Fibroblast of lung (primary cell): ENCODE results near the gene PALS2. TPM values are rescaled to one million over a fixed set of nuclear protein-coding genes. Genes with fewer than 3 reads are reported as not detected.

Experiments
- DNase-seq, 2 donors: peaks; one replicate each; pipeline versions ENCODE4 v3.0.0 to v3.0.0-alpha.2; 2010; ENCODE audit warnings: low read depth in 2 of 2
- H2AFZ ChIP-seq: 2 replicates; pipeline ENCODE4 v1.5.1; 2012; ENCODE audit warnings: low read length, control low read depth, inconsistent platforms
- H3K27ac ChIP-seq: 2 replicates; pipeline ENCODE4 v1.5.1; 2011; ENCODE audit warnings: low read length, control low read depth; ENCODE audit not compliant: insufficient read depth
- H3K27me3 ChIP-seq: 2 replicates; pipeline ENCODE4 v1.5.1; 2011; ENCODE audit warnings: mild to moderate bottlenecking, low read length; ENCODE audit not compliant: control insufficient read depth, insufficient read depth
- H3K36me3 ChIP-seq: 2 replicates; pipeline ENCODE4 v1.5.1; 2011; ENCODE audit warnings: low read length; ENCODE audit not compliant: control insufficient read depth, insufficient read depth
- H3K4me1 ChIP-seq: 2 replicates; pipeline ENCODE4 v1.5.1; 2011; ENCODE audit warnings: low read length; ENCODE audit not compliant: control insufficient read depth, insufficient read depth; ENCODE audit errors: extremely low read depth
- H3K4me2 ChIP-seq: 2 replicates; pipeline ENCODE4 v1.5.1; 2011; ENCODE audit warnings: low read length, control low read depth; ENCODE audit not compliant: insufficient read depth; ENCODE audit errors: extremely low read depth
- H3K4me3 ChIP-seq, 4 experiments: fragments of 200-600 bp in 1 of 4; sonication (generic) in 1 of 4; replicated peaks in 1 of 4; 2 replicates each; pipeline ENCODE4 v1.5.1; 2011 to 2016; ENCODE audit warnings: low read length in 4 of 4, low read depth in 3 of 4, mild to moderate bottlenecking in 3 of 4, control low read depth in 2 of 4, inconsistent platforms in 1 of 4, mixed read lengths in 1 of 4; ENCODE audit not compliant: insufficient read depth in 1 of 4; ENCODE audit errors: control extremely low read depth in 1 of 4
- H3K79me2 ChIP-seq: 2 replicates; pipeline ENCODE4 v1.5.1; 2012; ENCODE audit warnings: mild to moderate bottlenecking, low read length, inconsistent platforms; ENCODE audit not compliant: control insufficient read depth, insufficient read depth
- H3K9ac ChIP-seq: 2 replicates; pipeline ENCODE4 v1.5.1; 2011; ENCODE audit warnings: mild to moderate bottlenecking, low read length, control low read depth; ENCODE audit not compliant: insufficient read depth
- H3K9me3 ChIP-seq: 2 replicates; pipeline ENCODE4 v1.5.1; 2012; ENCODE audit warnings: low read depth, low read length; ENCODE audit not compliant: control insufficient read depth, insufficient read depth
- H4K20me1 ChIP-seq: 2 replicates; pipeline ENCODE4 v1.5.1; 2011; ENCODE audit warnings: low read length; ENCODE audit not compliant: control insufficient read depth, insufficient read depth; ENCODE audit errors: extremely low read depth
- EZH2 ChIP-seq: IDR thresholded peaks from 2 replicates; pipeline ENCODE4 v1.5.1; 2012; ENCODE audit warnings: low read length, control low read depth, mild to moderate bottlenecking; ENCODE audit errors: missing control alignments
- polyA plus RNA-seq, 2 donors: library from polyadenylated mRNA; depleted of rRNA in 1 of 2; stranded (reverse) in 1 of 2; unstranded in 1 of 2; fragments of >200 nt; gene quantifications; 2 replicates each; pipeline ENCODE4 v1.2.1, GENCODE V29; 2011 to 2012; ENCODE audit warnings: missing spikeins in 1 of 2
- total RNA-seq: library from RNA; depleted of rRNA; stranded (reverse); fragments of >200 nt; gene quantifications from 2 replicates; pipeline ENCODE4 v1.2.1, GENCODE V29; 2014
- TF ChIP-seq, protein P1 (sequence below), 2 donors: IDR thresholded peaks in 1 of 2; conservative IDR thresholded peaks in 1 of 2; 1 replicate in 1 of 2; 2 replicates in 1 of 2; pipeline ENCODE4 v1.5.1; 2011 to 2012; ENCODE audit warnings: low read length in 2 of 2, control low read depth in 1 of 2, inconsistent platforms in 1 of 2, low read depth in 1 of 2, mild to moderate bottlenecking in 1 of 2

Gene PALS2
- total and polyA plus RNA-seq, 2 donors (not counting 1 experiment from before 2014, with no cell fraction given) = 12.0 to 18.5 TPM

- Histone ChIP-seq H3K27ac (no peak overlapping the region), H2AFZ (no peak overlapping the region), H3K27me3 (no peaks in the 10 kb centered on the region), H3K9ac (no peak overlapping the region), H3K79me2 (peaks cover 1% of the 10 kb centered on the region), H3K4me2 (no peak overlapping the region), H3K9me3 (no peaks in the 10 kb centered on the region), H3K4me3 (no peak overlapping the region), H3K4me1 (no peaks in the 10 kb centered on the region), H4K20me1 (no peaks in the 10 kb centered on the region), H3K36me3 (no peaks in the 10 kb centered on the region)
- no peak for TF ChIP-seq EZH2
- TF ChIP-seq, protein P1, sequence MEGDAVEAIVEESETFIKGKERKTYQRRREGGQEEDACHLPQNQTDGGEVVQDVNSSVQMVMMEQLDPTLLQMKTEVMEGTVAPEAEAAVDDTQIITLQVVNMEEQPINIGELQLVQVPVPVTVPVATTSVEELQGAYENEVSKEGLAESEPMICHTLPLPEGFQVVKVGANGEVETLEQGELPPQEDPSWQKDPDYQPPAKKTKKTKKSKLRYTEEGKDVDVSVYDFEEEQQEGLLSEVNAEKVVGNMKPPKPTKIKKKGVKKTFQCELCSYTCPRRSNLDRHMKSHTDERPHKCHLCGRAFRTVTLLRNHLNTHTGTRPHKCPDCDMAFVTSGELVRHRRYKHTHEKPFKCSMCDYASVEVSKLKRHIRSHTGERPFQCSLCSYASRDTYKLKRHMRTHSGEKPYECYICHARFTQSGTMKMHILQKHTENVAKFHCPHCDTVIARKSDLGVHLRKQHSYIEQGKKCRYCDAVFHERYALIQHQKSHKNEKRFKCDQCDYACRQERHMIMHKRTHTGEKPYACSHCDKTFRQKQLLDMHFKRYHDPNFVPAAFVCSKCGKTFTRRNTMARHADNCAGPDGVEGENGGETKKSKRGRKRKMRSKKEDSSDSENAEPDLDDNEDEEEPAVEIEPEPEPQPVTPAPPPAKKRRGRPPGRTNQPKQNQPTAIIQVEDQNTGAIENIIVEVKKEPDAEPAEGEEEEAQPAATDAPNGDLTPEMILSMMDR (conservative IDR thresholded peaks at IDR 0.05 in 1 of 2, IDR thresholded peaks at IDR 0.05 in 1 of 2; ENCODE audit: low read depth in 1 of 2, low read length in 2 of 2) = no peak
- DNase-seq = no peak
These were observed 23.8 kb downstream of the PALS2 start for GRCh38 chr7:24597014-24597413.

DNA sequence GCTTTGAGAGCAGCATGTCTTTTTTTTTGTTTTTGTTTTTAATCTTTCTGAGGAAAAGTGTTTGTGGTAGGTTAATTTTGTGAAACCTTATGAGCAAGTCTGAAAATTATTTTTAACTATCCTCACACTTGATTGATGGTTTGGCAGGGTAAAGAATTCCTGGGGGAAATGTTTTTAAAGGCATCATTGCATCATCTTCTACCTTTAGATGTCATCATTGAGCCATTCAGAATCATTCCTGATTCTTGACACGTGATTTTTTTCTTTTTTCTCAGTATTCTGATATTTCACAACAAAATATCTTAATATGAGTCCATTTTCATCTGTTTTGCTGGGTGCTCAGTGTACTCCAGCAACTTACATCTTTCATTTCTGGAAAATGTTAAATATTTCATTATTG, 28.3 kb downstream of the PALS2 start:
- H3K27ac ChIP-seq = no peak overlapping the region
- no peaks in the 10 kb centered on the region for H3K9me3 ChIP-seq
- H3K27me3 ChIP-seq = no peaks in the 10 kb centered on the region
- DNase-seq = peak in 1 of 2 donors; percentile 8
- H3K4me3 ChIP-seq = no peak overlapping the region
- H3K4me1 ChIP-seq = no peaks in the 10 kb centered on the region
- H3K79me2 ChIP-seq = no peaks in the 10 kb centered on the region
- no peaks in the 10 kb centered on the region for H3K36me3 ChIP-seq
- TF ChIP-seq, protein P1 (conservative IDR thresholded peaks at IDR 0.05 in 1 of 2, IDR thresholded peaks at IDR 0.05 in 1 of 2; ENCODE audit: low read depth in 1 of 2, low read length in 2 of 2) = no peak
- TF ChIP-seq EZH2 = no peak
- H3K4me2 ChIP-seq = no peak overlapping the region
- no peaks in the 10 kb centered on the region for H4K20me1 ChIP-seq
- H3K9ac ChIP-seq = no peak overlapping the region
- no peak overlapping the region for H2AFZ ChIP-seq

- H3K27ac ChIP-seq = no peak overlapping the region
- no peak for TF ChIP-seq EZH2
- TF ChIP-seq, protein P1 (conservative IDR thresholded peaks at IDR 0.05 in 1 of 2, IDR thresholded peaks at IDR 0.05 in 1 of 2; ENCODE audit: low read depth in 1 of 2, low read length in 2 of 2) = no peak
- H3K4me3 ChIP-seq = no peak overlapping the region
- H3K4me1 ChIP-seq = no peaks in the 10 kb centered on the region
- no peaks in the 10 kb centered on the region for H3K27me3 ChIP-seq
- no peaks in the 10 kb centered on the region for H4K20me1 ChIP-seq
- no peak overlapping the region for H3K9ac ChIP-seq
- no peak overlapping the region for H2AFZ ChIP-seq
- no peaks in the 10 kb centered on the region for H3K9me3 ChIP-seq
- no peak overlapping the region for H3K4me2 ChIP-seq
- no peaks in the 10 kb centered on the region for H3K79me2 ChIP-seq
- no peak for DNase-seq
- H3K36me3 ChIP-seq = no peaks in the 10 kb centered on the region
These were observed 29.7 kb downstream of the PALS2 start for GRCh38 chr7:24602860-24603456.
